ENCODE data around the gene CCNYL1. TPM values are rescaled to one million over a fixed set of nuclear protein-coding genes. Genes with fewer than 3 reads are reported as not detected.

CCNYL1 gene
- total RNA-seq: 10 to 100 TPM; 30.0 to 99.5 (median 31.7) TPM

- peaks cover 6 to 27% (median 13%) of the 10 kb centered on the region in 4 donors for H3K4me1 ChIP-seq
- peak; percentile 99 for DNase-seq
- H3K27me3 ChIP-seq: no peaks in the 10 kb centered on the region
- no peak for TF ChIP-seq EP300 (IDR thresholded peaks at IDR 0.05; ENCODE audit: low read depth)
- TF ChIP-seq CTCF (IDR thresholded peaks at IDR 0.05): peak in 4 of 5 experiments; percentile 22 to 65 (median 42)
- TF ChIP-seq POLR2A (IDR thresholded peaks at IDR 0.05): peak; percentile 76
- TF ChIP-seq POLR2AphosphoS5 (IDR thresholded peaks at IDR 0.05): peak; percentile 95 to 98 (median 97)
- no peaks in the 10 kb centered on the region for H3K36me3 ChIP-seq
- 0% methylated on average over 50 of the region's 60 CpGs; no CpG with 5 or more reads in 1 of the 2 donors for WGBS, 2 donors (ENCODE audit: low coverage in 1 of 2)
- peak within 1 kb of the TSS; percentile 78 to 91 (median 86) for H3K4me3 ChIP-seq
- no peaks in the 10 kb centered on the region for H3K9me3 ChIP-seq
- H3K27ac ChIP-seq: peak within 1 kb of the TSS; percentile 94 to 98 (median 97)
- intact Hi-C loops (cut with DNase I; ENCODE audit: low total_unique reads) (loop anchor here (5.0 kb wide), 1 partner anchor 84 kb away; the partner anchor contains the start of gene METTL21A), in situ Hi-C loops (cut with MboI; ENCODE audit: low pct_ligation_motif_present in 1 of 4, low pct_unique_long_range_greater_than_20kb in 1 of 4, low sequenced_read_pairs in 3 of 4) (loop anchor here in 1 of 4 donors (25.0 kb wide), 1 partner anchor 174 kb away; the partner anchor contains the start of gene CREB1)
Measured at GRCh38 chr2:207710814-207711740, at the start of gene CCNYL1. Gene CCNYL1, plus strand, starts transcription at chr2:207711640. Its CDS starts 257 bp downstream, at chr2:207711897.

- H3K9me3 ChIP-seq: no peaks in the 10 kb centered on the region
- H3K27ac ChIP-seq: no peak overlapping the region
- intact Hi-C loops (cut with DNase I; ENCODE audit: low total_unique reads): no loop called here
- H3K27me3 ChIP-seq: no peaks in the 10 kb centered on the region
- no peak overlapping the region for H3K4me3 ChIP-seq
- in situ Hi-C loops (cut with MboI; ENCODE audit: low pct_ligation_motif_present in 1 of 4, low pct_unique_long_range_greater_than_20kb in 1 of 4, low sequenced_read_pairs in 3 of 4): no loop called here
- no peaks in the 10 kb centered on the region for H3K36me3 ChIP-seq
- TF ChIP-seq POLR2A (IDR thresholded peaks at IDR 0.05): no peak
- TF ChIP-seq CTCF (IDR thresholded peaks at IDR 0.05): no peak
- no peak for TF ChIP-seq EP300 (IDR thresholded peaks at IDR 0.05; ENCODE audit: low read depth)
- TF ChIP-seq POLR2AphosphoS5 (IDR thresholded peaks at IDR 0.05): no peak
- no peaks in the 10 kb centered on the region for H3K4me1 ChIP-seq
- peak; percentile 13 for DNase-seq
- 72 to 78% methylated on average over 2 of the region's 2 CpGs for WGBS, 2 donors (ENCODE audit: low coverage in 1 of 2)
Measured at GRCh38 chr2:207662203-207662602, 49.2 kb upstream of the CCNYL1 start.

- Histone ChIP-seq H3K27me3 (no peaks in the 10 kb centered on the region), H3K27ac (no peak overlapping the region), H3K4me1 (no peaks in the 10 kb centered on the region), H3K36me3 (no peaks in the 10 kb centered on the region), H3K9me3 (no peaks in the 10 kb centered on the region), H3K4me3 (no peak overlapping the region)
- no peak for DNase-seq
- TF ChIP-seq CTCF (IDR thresholded peaks at IDR 0.05) (no peak), EP300 (IDR thresholded peaks at IDR 0.05; ENCODE audit: low read depth) (no peak), POLR2AphosphoS5 (IDR thresholded peaks at IDR 0.05) (no peak), POLR2A (IDR thresholded peaks at IDR 0.05) (no peak)
- in situ Hi-C loops (cut with MboI; ENCODE audit: low pct_ligation_motif_present in 1 of 4, low pct_unique_long_range_greater_than_20kb in 1 of 4, low sequenced_read_pairs in 3 of 4) (no loop called here), intact Hi-C loops (cut with DNase I; ENCODE audit: low total_unique reads) (no loop called here)
- 51 to 58% methylated on average over 5 of the region's 5 CpGs for WGBS, 2 donors (ENCODE audit: low coverage in 1 of 2)
Measured at GRCh38 chr2:207663870-207664545, 47.4 kb upstream of the CCNYL1 start.

GRCh38 chr2:207670887-207671286 lies 40.6 kb upstream of the CCNYL1 start:
- Histone ChIP-seq H3K4me1 (no peaks in the 10 kb centered on the region), H3K27ac (no peak overlapping the region), H3K36me3 (no peaks in the 10 kb centered on the region), H3K4me3 (no peak overlapping the region), H3K9me3 (no peaks in the 10 kb centered on the region), H3K27me3 (no peaks in the 10 kb centered on the region)
- WGBS, 2 donors (ENCODE audit: low coverage in 1 of 2): 72 to 89% methylated on average over 3 to 6 of the region's 6 CpGs
- in situ Hi-C loops (cut with MboI; ENCODE audit: low pct_ligation_motif_present in 1 of 4, low pct_unique_long_range_greater_than_20kb in 1 of 4, low sequenced_read_pairs in 3 of 4) (no loop called here), intact Hi-C loops (cut with DNase I; ENCODE audit: low total_unique reads) (no loop called here)
- DNase-seq: no peak
- TF ChIP-seq POLR2A (IDR thresholded peaks at IDR 0.05): no peak
- no peak for TF ChIP-seq EP300 (IDR thresholded peaks at IDR 0.05; ENCODE audit: low read depth)

All from transverse colon (tissue), 4 donors.